DOHH2 (cell line): ENCODE data around the gene URB1.
A peak's percentile ranks its signal among the peaks of the same experiment; 100 is the strongest.

Experiments used
- H3F3A ChIP-seq: fragments of 200-600 bp; sonication (generic), shearing (Covaris generic); 2 replicates; pipeline ENCODE4 v1.6.0; 2016; ENCODE audit warnings: antibody characterized with exemption, mild to moderate bottlenecking; ENCODE audit not compliant: control insufficient read depth, insufficient read depth
- H3K27ac ChIP-seq: fragments of 200-600 bp; sonication (generic); 2 replicates; pipeline ENCODE4 v1.5.1; 2014; ENCODE audit warnings: low read depth, mild to moderate bottlenecking, low read length, moderate library complexity
- H3K27me3 ChIP-seq: fragments of 200-600 bp; sonication (generic); 2 replicates; pipeline ENCODE4 v1.6.1; 2014; ENCODE audit warnings: mild to moderate bottlenecking, low read length, mixed read lengths; ENCODE audit not compliant: control insufficient read depth
- H3K36me3 ChIP-seq: fragments of 200-600 bp; sonication (generic); 2 replicates; pipeline ENCODE4 v1.6.1; 2014; ENCODE audit warnings: mild to moderate bottlenecking, low read length, moderate library complexity, mixed read lengths; ENCODE audit not compliant: control insufficient read depth
- H3K4me1 ChIP-seq: fragments of 200-600 bp; sonication (generic); 2 replicates; pipeline ENCODE4 v1.6.1; 2014; ENCODE audit warnings: mild to moderate bottlenecking, low read length, mixed read lengths; ENCODE audit not compliant: control insufficient read depth
- H3K4me2 ChIP-seq: fragments of 200-600 bp; sonication (generic); 2 replicates; pipeline ENCODE4 v1.6.0; 2014; ENCODE audit warnings: mild to moderate bottlenecking, low read length, moderate library complexity
- H3K4me3 ChIP-seq: fragments of 200-600 bp; sonication (generic); 2 replicates; pipeline ENCODE4 v1.5.1; 2014; ENCODE audit warnings: mild to moderate bottlenecking, low read length, mixed read lengths
- H3K79me2 ChIP-seq: fragments of 200-600 bp; sonication (generic); 2 replicates; pipeline ENCODE4 v1.6.1; 2014; ENCODE audit warnings: mild to moderate bottlenecking, low read length, mixed read lengths; ENCODE audit not compliant: control insufficient read depth
- H3K9me2 ChIP-seq: fragments of 200-600 bp; sonication (generic); replicated peaks from 2 replicates; pipeline ENCODE4 v1.6.1; 2014; ENCODE audit warnings: mild to moderate bottlenecking, low read length, mixed read lengths; ENCODE audit not compliant: control insufficient read depth
- H3K9me3 ChIP-seq: fragments of 200-600 bp; sonication (generic); 2 replicates; pipeline ENCODE4 v1.6.1; 2014; ENCODE audit warnings: antibody characterized with exemption, low read length, mixed read lengths; ENCODE audit not compliant: control insufficient read depth, insufficient read depth
- H4K20me1 ChIP-seq: fragments of 200-600 bp; sonication (generic); 2 replicates; pipeline ENCODE4 v1.6.0; 2014; ENCODE audit warnings: low read depth, mild to moderate bottlenecking, antibody characterized with exemption, low read length, moderate library complexity; ENCODE audit not compliant: control insufficient read depth, insufficient read depth
- EZH2phosphoT487 ChIP-seq: fragments of 200-600 bp; sonication (generic); IDR thresholded peaks from 2 replicates; pipeline ENCODE4 v1.6.1; 2017; ENCODE audit warnings: borderline replicate concordance, mild to moderate bottlenecking, antibody characterized with exemption, low read length, moderate library complexity, mixed read lengths
- TF ChIP-seq, protein P1 (sequence below): fragments of 200-600 bp; sonication (generic); IDR thresholded peaks from one replicate; pipeline ENCODE4 v1.5.1; 2014; ENCODE audit warnings: antibody characterized with exemption, mild to moderate bottlenecking, low read depth, low read length; ENCODE audit not compliant: poor library complexity, severe bottlenecking

URB1 gene

DNA sequence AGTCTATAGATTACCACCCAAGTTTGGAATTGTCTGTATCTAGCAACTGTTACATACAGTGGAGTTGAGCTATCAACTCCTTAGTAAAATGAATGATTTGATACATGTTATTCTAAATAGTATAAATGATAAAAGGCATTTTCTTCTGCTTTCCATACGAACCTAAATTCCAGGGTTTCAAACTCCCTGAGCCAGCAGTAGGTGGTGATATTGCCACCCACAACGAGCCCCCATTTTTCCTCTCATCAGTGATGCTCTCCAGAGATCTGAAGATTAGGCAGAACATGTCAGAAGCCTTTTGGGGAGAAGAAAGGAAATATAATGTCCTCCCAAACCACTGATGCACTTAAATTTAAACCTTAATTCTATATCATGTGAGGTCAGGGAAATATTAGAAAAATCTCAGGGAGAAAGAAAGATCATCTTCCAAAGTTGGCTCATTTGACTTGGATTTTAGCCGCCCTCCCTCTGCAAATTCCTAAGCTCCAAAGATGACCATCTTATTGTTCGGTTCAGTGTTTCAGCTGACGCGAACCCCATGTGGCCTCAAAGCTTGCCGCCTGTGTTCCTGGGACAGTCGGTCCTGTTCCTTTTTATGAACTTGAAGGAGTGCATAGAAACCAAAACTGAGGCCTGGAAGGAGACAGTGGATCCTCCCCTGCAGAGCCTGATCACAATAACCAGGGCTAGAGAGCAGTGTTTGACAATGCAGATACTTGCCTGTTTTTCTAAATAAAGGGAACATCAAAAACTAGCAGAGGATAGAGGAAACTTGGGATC lies 22.0 kb upstream of the URB1 start:
- Histone ChIP-seq H3K9me3 (no peaks in the 10 kb centered on the region), H3K27me3 (peaks cover 32% of the 10 kb centered on the region), H3K4me3 (no peak overlapping the region), H4K20me1 (no peaks in the 10 kb centered on the region), H3K36me3 (no peaks in the 10 kb centered on the region), H3K4me2 (no peak overlapping the region), H3K9me2 (no peaks in the 10 kb centered on the region), H3K27ac (no peak overlapping the region), H3K4me1 (no peaks in the 10 kb centered on the region), H3K79me2 (no peaks in the 10 kb centered on the region), H3F3A (no peaks in the 10 kb centered on the region)
- TF ChIP-seq, protein P1, sequence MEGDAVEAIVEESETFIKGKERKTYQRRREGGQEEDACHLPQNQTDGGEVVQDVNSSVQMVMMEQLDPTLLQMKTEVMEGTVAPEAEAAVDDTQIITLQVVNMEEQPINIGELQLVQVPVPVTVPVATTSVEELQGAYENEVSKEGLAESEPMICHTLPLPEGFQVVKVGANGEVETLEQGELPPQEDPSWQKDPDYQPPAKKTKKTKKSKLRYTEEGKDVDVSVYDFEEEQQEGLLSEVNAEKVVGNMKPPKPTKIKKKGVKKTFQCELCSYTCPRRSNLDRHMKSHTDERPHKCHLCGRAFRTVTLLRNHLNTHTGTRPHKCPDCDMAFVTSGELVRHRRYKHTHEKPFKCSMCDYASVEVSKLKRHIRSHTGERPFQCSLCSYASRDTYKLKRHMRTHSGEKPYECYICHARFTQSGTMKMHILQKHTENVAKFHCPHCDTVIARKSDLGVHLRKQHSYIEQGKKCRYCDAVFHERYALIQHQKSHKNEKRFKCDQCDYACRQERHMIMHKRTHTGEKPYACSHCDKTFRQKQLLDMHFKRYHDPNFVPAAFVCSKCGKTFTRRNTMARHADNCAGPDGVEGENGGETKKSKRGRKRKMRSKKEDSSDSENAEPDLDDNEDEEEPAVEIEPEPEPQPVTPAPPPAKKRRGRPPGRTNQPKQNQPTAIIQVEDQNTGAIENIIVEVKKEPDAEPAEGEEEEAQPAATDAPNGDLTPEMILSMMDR = no peak
- no peak for TF ChIP-seq EZH2phosphoT487

DNA sequence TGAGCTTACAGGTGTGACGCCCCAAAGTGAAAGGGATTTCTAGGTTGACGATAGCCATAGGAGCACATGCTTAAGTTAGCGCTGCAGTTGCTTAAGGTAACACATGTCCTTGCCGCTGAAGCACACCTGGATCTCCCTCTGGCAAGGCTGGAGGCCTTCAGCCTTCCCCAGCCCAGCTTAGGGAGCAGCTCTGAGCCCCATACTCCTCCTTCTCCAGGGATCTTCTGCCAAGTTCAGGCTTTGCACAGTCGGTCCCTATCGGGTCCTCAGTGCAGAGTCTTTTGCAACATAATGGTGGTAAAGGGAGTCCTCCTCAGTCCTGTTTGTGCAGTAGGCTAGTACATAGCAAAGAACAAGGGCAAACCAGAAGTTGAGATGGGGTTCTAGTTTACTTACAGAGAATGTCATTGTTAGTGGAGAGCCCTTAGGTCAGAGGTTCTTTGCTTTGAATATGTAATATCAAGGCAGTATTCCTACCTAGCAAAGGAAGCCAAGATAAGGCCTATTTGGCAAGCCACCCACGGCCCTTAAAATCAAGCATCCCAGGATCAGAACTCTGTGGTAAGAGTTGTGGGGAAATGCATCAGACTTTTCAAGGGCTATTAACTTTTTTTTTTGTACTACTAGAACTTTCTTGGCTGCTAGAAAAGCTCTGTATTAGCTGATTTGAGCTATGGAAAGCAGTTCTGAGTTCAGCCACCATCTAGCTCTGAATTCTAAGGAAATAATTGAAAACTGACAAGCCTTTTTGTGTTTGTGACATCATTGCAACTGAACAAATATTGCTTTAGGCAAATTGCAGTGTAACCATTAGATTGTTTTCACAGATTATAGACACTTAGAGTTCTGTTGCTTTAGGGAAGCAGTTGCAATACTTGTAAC lies 21.1 kb upstream of the URB1 start:
- Histone ChIP-seq H3K9me3 (no peaks in the 10 kb centered on the region), H3K4me3 (no peak overlapping the region), H3F3A (no peaks in the 10 kb centered on the region), H4K20me1 (no peaks in the 10 kb centered on the region), H3K4me2 (no peak overlapping the region), H3K79me2 (no peaks in the 10 kb centered on the region), H3K27me3 (peaks cover 32% of the 10 kb centered on the region), H3K9me2 (no peaks in the 10 kb centered on the region), H3K36me3 (no peaks in the 10 kb centered on the region), H3K27ac (no peak overlapping the region), H3K4me1 (no peaks in the 10 kb centered on the region)
- TF ChIP-seq, protein P1 = no peak
- no peak for TF ChIP-seq EZH2phosphoT487

DNA sequence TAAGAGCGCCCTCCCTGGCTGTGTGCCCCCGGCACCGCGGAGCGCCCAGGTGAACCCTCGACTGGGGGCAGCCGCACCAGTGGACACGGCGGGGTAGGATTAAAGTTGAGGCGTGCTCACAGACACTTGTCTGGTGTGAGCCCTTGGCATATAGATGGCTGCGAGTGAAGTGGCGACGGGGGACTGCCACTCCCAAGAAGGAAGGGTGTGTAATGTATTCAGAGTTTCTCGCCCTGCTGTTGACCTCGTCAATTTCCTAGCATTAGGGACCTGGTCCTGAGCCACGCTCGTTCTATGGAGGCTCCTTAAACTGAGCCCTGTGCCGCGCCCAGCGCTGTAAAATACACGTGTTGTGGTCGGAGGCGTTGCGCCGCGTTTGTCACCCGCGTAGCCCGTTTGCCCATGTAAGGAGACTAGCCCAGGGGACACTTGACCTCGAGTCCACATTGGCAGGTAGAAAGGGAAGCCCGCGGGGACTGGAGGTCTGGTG lies 20.2 kb upstream of the URB1 start:
- Histone ChIP-seq H3F3A (no peaks in the 10 kb centered on the region), H3K36me3 (no peaks in the 10 kb centered on the region), H3K9me2 (no peaks in the 10 kb centered on the region), H3K27me3 (peaks cover 32% of the 10 kb centered on the region), H3K4me3 (no peak overlapping the region), H3K27ac (no peak overlapping the region), H3K79me2 (no peaks in the 10 kb centered on the region), H3K9me3 (no peaks in the 10 kb centered on the region), H4K20me1 (no peaks in the 10 kb centered on the region), H3K4me2 (no peak overlapping the region), H3K4me1 (no peaks in the 10 kb centered on the region)
- TF ChIP-seq, protein P1 = no peak
- 0 out of 2 replicates have a peak, but pooled peaks have one; percentile 33 for TF ChIP-seq EZH2phosphoT487
